Fibroblast of the conjunctiva (primary cell): ENCODE measurements around the gene CDKAL1.
"Not testable (repeated sequence)": the region's sequence is repeated elsewhere in the genome, so short reads cannot be mapped to it uniquely, and the experiment has no call there.

Source experiments
- DNase-seq: peaks from one replicate; pipeline ENCODE4 v3.0.0-alpha.2; 2010; ENCODE audit warnings: low read depth

CDKAL1 gene

DNA sequence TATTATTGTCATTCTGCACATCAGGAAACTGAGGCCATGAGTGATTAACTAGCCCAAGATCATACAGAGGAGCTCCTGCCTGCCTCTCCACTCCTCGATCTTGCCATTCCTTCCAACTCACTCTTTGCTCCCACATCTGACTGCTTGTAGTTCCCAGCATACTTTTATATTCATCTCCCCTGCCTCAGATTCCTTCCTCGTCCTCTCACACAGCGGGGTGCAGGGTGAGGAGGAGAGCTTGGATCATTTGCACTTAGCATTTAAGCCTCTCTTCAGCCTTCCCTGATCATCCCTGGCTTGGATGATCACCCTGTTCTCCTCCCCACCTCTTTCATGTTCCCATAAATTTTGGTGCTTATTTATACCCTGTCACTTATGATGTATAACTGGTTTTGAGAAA is 544.2 kb downstream of the CDKAL1 start:
- no peak for DNase-seq

DNA sequence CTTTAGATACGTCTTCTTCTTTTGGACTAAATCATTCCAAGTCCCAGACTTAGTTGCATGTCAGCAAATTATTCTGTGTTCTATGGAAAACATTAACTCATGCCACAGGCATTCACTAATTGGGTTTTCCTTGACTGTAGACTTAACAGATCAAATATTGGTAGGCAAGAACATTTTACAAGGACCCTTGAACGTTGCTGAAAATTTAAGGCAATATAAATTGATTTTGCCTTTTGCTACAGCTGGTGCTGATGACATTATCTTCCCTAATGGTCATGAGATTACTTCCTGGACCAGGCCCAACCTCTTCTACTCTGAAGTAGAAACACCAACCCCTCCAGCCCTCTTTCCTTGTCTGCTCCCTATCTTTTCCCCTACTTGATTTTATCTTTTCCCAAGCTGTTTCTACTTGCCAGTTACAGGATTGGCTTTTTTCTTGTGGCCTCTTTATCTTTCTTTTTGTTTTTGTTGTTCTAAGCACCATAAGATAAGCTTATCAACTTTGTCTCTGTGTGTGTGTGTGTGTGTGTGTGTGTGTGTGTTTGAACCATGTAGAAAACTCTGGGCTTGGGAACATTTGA is 545.3 kb downstream of the CDKAL1 start:
- no peak for DNase-seq

DNA sequence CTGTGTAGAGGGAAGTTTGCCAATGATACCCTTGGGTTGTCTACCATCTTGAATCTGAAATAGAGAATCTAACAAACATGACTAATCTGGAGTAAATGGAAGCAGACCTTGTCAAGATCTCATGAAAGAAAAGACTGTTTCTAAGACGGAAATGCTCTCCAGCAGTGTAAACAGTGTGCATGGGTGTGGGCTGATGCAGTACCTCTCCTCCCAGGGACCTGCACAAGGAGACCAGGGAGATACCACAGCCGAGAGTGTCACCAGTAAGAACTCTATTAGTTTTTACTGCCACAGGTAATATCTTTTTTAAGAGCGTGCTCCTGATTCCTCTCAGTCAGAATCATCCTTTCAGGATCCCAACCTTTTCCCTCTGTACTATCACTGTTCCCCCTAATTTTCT is 546.0 kb downstream of the CDKAL1 start:
- no peak for DNase-seq

DNA sequence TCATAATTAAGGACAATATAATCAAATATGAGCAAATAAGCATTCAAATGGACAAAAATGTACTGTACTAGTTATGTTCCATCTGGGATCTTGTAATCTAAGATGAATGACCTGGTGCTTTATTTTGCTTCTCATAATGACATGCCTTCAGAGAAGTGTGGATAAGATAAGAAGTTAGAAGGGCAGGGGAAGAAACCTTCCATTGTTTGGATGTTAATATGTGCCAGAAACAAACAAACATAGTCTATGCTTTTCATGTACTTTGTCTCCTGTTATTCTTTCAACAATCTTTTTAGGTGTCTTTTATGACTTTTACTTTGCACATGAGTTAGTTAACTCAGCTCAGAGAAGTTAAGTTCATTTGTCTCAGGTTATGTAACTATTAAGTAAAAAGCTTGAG is 547.8 kb downstream of the CDKAL1 start:
- DNase-seq: no peak

DNA sequence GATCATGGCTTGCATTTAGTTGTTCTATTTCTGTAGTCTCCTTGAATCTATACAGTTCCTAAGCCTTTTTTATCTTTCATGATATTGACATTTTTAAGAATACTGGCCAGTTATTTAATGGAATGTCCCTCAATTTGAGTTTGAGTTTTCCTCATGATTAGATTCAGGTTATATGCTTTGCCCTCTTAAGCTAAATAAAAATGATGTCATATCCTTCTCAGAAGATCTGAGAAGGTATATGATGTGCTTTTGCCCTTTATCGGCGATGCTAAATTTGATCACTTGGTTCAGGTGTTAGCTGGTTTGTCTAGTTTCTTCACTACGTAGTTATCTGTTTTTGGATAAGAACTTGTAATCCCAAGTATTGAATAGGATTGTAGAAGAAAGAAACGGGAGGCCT is 549.5 kb downstream of the CDKAL1 start:
- DNase-seq: no peak

DNA sequence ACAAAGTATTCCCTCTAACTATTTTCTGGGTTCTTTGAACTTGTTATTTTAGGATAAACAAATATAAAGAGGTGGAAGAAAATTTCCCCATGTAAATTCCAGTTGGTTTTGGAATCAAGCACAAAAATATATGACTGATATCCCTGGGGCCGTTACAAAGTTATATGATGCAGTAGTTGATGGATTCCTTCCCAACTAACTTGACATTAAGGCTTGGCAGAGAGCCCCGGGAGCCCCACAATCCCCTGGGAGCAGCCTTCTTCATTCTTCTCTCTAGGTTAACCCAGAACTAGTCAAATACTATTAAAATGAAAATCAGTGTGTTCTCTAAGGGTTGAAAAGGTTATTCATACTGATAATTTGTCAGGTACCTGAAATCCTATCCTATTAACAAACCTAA is 550.4 kb downstream of the CDKAL1 start:
- no peak for DNase-seq

DNA sequence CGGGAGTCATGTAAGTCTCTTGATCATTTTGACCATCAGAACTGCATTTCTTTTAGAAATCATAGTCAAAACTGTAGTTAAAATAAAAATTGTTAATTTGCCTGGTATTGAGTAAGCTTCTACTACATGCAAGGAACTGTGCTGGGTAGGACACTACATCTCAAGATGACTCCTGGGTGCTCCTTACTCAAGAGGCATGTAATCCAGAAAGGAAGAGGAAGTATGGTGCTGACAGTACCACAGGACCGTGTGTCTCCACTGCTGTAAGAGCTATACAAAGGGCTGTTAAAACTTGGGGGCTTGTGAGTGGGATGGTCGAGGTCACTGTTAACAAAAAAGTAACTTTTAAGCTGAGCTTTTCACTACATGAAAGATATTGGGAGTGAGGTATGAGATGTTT is 551.0 kb downstream of the CDKAL1 start:
- DNase-seq: no peak

DNA sequence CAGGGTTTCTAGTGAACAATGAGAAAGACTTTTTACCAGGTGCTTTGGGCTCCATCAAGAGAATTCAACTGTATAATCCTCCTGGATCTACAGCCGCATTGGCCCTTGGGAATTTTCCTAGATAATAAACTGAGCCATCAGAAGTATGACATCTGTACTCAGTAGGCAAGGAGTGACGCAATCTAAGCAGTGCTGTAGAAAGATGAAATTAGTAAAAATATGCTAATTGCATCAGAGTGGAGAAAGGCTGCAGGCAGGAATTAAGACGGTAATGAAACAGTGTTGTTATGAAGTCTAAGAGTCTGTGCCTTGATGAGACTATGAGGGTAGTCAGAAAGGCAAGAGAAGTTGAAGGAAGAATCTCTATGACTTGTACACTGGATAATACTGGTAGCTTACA is 551.4 kb downstream of the CDKAL1 start:
- no peak for DNase-seq

DNA sequence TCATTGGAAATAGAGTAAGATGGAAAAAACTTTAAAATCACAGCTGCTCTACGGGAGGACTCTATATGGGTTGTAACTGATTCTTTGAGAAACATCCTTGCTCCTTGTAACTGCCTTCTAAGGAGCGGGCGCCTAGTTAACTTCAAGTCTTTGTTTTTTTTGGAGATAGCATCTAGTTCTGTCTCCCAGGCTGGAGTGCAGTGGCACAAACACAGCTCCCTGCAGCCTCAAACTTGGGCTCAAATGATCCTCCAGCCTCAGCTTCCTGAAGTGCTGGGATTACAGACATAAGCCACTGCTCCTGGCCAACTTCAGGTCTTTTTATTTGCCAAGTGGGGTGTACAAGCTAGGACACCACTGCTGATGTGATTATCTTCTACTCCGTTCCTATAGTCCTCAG is 552.9 kb downstream of the CDKAL1 start:
- no peak for DNase-seq

DNA sequence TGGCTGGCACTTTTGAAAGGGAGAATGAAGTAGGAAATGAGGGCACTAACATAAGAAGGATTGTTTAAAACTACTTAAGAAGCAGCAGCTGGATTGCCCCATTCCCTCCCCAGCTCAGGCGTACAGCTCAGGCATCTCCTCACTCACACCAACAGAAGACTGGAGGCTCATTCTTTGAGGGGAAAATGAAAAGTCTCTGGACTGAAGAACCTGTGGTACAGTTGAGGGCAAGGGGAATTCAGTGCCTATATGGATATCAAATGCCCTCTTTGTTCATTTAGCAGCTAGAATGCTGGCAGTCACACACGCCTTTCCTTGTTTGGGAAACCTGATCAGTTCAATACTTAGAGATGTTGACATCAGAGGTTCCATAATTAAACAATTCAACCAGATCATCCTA is 557.2 kb downstream of the CDKAL1 start:
- no peak for DNase-seq

DNA sequence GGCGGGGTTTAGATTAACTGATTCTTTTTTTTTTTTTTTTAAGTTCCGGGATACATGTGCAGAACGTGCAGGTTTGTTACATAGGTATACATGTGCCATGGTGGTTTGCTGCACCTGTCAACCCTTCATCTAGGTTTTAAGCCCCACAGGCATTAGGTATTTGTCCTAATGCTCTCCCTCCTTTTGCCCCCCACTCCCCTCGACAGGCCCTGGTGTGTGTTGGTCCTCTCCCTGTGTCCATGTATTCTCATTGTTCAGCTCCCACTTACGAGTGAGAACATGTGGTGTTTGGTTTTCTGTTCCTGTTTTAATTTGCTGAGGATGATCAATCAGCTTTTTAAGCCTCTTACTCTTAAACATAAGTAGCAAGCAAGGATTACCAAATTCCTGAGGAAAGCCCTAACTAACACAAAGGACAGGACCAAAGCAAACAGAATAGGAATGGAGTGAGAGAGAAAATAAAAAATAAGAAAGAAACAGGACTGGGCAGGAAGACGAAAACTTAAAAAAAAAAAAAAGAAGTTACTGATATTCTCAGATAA is 558.0 kb downstream of the CDKAL1 start:
- not testable (repeated sequence) for DNase-seq

DNA sequence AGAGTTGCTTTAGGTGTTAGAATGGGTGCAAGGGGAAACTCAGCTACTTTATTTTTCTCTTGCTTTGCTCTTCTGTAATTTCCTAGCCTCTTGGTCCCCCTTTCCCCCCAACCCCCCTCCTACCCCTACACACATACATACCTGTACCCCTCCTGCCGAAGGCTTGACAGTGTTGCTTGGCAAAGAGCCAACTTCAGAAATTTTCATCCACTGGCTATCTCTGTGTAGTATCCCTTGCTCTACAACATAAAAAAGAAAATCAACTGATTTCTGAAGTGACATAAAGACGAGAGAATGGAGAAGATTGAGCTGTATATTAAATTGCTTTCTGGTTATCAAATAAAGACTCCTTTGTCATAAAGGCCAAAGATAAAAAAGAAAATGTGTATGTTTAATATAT is 561.2 kb downstream of the CDKAL1 start:
- DNase-seq: no peak

DNA sequence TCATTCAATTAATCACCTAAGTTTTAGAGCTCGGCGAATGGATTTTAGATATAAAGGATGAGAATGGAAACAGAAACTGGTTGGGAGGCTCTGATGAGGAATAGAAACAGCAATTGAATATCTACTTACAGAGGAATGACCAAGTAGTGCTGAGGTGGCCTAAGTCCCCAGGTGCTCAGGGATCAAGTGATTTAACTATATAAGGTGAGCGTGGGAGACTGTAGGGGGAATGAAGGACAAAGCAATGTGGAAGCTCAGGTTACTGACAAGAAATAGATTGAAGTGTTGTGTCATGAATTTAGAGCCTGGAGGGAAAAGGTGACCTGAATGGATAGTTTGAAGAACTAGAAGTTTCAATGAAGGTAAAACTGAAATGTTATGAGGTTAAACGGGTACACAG is 563.9 kb downstream of the CDKAL1 start:
- DNase-seq: no peak

DNA sequence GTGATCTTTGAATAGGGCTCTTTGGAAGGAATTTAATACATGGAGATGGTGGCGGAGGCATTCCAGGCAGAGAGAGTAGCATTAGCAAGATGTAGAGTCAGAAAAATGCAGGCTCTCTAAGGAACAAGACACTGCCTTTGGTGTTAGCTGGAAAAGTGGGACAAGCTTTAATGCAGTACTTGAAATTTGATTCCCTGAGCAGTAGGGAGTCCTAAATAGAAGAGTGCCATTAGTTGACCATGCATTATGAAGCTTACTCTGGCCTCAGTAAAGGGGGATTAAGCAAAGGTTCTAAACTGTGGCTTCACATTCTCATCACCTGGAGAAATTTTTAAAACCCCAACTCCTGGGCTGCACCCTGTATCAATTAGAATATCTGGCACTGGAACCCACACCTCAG is 564.5 kb downstream of the CDKAL1 start:
- DNase-seq: no peak

DNA sequence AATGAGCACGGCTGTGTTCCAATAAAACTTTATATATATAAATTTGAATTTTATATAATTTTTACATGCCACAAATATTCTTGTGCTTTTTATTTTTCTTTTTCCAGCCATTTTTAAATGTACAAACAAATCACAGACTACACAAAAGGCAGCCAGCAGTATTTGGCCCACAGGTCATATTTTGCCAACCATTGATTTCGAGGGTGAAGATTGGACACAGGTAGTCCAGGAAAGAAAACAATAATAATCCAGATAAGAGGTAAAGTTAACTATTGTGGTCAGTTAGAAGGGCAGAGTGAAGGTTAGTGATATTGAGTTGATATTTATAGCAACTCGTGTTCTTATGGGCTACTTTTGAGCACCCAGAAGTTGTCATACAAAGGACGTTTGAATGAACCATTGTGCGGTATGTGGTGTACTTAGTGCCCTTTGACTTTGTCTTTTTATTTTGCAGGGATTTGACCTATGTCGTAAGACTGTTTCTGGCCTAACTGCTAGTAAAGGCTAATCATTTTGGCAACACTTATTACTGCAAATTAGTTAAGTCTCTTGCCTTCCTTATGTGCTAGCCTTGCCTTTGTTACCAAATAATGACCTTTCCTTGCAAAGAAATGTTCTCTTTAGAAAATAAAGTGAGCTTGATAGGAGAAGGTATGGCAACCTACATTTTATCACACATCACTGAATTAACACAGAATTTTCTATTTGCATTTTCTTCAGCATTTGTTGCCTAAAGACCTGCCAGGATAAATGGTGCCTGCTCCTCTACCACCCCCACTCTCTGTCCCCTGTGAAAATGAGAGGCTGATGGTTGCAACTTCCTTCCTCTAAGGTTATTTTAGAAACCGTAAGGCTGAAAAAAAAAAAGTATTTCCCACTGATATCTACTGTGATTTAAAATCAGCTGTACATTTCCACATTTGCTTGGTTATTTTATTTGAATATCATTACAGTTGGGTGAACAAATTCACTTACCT is 565.4 kb downstream of the CDKAL1 start:
- no peak for DNase-seq

DNA sequence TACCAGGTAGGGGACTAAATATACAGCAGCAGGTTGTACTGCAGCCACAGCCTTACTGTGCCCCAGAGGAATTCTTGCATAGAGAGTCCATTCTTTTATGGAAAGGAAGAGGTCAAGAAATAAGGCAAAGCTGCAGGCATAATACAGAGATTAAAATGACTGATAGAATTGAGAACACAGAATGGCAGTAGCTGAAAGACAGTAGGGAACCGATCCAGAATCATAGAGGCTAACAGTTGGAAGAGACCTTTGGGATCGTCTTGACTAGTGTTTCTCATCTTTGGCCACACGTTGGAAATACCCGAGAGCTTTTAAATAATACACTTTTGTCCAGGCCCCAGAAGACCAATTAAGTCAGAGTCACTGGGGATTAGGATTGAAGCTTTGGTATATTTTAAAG is 566.7 kb downstream of the CDKAL1 start:
- DNase-seq: no peak

DNA sequence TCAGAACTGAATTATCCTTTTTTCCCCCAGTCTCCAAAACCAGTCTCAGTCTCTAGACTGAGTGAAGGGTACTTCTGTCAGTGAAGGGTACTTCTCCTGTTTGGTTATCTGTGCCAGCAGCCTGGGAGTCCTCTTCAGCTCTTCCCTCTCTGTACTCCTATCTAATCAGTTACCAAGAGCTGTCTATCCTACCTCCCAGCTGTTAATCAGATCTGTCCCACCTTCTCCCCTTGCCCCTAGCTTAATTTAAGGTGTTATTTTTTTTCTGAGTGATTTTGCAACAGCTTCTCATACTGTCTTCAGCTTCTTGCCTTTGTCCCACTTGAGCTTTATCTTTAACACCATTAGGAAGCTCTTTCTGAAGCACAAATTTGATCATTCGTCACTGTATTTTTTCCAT is 567.4 kb downstream of the CDKAL1 start:
- no peak for DNase-seq

DNA sequence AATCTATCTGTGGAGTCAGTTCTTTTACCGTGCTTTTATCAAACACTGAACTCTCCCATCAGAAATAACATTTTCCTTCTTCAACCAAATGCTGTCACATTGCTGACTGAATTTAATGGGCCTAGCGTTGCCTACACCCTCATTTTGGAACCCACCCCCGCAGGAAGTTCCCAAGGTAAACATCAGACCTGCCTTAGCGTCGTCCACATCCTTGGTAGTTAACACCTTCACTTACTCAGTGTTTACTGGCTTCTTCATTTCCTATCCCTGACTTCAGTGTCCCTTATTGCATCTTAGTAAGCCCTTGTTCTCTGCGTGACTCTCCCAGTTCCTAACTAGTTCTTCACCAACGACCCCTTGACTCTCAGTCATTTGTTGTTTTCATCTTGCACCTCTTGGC is 567.9 kb downstream of the CDKAL1 start:
- no peak for DNase-seq

DNA sequence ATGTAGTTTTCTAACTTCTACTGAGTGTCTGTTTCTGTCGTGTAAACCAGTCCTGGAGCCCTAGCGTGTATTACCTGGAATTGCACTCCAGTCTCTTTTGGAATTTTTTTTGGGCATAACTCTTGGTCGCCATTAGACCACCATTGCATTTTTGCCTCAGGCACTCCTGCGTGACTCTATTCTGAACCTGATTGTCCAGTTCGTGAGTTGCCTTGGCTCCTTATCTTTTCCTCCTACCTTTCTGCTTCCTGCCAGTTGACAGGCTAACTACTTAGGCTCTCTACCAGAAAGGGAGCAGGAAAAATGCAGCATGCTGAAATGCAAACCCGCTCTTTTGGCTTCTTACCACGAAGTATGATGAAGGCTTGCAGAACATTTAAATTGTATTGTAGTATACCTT is 568.4 kb downstream of the CDKAL1 start:
- no peak for DNase-seq

DNA sequence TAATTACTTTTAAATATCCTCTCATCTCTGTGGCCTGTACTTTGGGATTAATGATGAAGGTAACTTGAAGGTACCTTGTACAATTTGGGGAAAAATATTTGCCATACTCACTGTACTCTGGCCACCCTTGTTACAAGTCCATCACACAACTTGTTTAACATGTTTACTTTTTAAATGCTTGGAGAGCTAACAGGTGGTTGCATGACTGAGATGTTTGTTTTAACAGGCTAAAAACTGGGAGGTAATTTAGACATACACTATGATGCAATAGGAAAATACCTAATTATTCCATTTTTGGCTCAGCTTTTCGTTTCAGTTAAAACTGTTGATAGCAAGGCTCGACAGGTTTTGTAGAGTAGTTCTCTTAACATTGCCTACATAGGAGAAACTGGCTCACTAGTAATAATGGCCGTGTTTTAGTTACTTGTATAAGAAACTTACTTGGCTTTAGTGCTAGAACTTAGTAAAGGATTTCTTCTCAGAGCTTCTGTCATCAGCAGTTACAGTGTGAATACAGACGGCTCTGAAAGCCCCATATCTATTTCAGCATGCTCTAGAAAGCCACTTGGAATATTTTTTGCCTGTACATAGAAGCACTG is 569.5 kb downstream of the CDKAL1 start:
- DNase-seq: no peak

DNA sequence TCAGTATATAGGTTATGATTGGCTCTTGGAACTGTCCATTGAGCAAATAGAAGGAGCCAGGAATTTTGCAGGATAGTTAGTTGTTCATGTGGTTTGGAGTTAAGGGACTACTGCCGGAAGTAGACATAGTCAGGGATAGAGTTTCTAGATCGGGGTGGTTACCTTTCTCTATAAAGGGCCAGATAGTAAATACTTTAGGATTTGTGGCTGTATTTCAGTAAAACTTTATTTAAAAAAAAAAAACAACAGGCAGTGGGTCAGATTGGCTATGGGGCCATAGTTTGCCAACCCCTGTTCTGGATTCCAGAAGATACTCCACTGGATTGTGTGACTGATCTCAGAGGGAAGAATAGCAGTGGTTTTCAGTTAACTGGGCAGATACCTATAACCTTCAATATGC is 570.0 kb downstream of the CDKAL1 start:
- DNase-seq: no peak

DNA sequence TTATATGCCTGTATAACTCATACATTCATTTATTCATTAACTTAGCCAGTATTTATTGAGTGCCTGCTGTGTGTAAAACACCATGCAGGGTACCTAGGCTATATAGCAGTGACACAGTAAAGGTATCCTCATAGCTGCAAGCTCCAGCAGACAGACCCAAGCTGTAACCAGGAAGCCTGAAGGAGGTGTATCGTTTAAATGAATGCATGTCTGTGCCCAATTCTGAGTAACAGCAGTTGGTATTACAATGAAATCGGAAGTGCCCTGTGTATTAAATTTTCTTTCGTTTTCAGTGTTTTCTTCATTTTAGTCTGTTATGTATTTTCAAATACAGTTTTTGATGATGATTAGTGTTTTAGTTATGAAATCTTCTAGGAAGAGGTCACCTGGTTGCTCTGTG is 573.5 kb downstream of the CDKAL1 start:
- DNase-seq: no peak
